ENCODE data around the gene MAPKAPK5. TPM values are rescaled to one million over a fixed set of nuclear protein-coding genes. Genes with fewer than 3 reads are reported as not detected.
"Not testable (repeated sequence)": the region's sequence is repeated elsewhere in the genome, so short reads cannot be mapped to it uniquely, and the experiment has no call there.

MAPKAPK5 gene
- polyA plus RNA-seq (ENCODE audit: insufficient read length), result 32.1 TPM

GRCh38 chr12:111841750-111842555 is at the start of gene MAPKAPK5:
Gene MAPKAPK5 (plus strand): TSS chr12:111842228. CDS start chr12:111842734, 506 bp downstream.
- peak; percentile 86 for DNase-seq (ENCODE audit: low read depth)

GRCh38 chr12:111792856-111793235 is 49.2 kb upstream of the MAPKAPK5 start:
- no peak for DNase-seq (ENCODE audit: low read depth)

DNA sequence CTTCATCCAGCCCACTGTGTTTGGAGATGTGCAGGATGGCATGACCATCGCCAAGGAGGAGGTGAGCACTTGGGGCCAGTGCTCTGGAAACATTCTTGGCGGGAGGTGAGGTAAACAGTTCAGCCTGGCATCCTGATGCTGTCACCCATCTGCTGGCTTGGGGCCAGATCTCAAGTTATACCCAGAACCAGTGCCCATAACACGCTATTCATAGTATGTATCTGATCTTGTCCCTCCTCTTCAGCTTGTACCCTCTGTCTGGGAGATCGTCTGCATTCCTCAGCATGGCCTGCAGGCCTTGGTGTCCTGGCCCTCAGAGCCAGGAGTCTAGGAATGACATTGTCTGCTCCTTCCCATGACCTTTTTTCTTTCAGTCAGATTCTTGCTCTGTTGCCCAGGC is 43.8 kb upstream of the MAPKAPK5 start:
- DNase-seq (ENCODE audit: low read depth), result no peak

DNA sequence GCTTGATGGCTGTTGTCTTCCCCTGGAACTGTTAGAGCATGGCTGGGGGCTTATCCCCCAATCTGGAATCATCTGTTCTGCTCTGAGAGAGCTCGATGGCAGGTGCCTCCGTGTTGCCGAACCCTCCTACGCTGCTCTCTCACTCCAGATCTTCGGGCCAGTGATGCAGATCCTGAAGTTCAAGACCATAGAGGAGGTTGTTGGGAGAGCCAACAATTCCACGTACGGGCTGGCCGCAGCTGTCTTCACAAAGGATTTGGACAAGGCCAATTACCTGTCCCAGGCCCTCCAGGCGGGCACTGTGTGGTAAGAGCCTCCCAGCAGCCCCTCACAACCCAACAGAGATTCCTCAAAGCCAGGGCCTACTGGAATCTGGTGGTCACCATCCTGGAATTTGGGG is 42.3 kb upstream of the MAPKAPK5 start:
- DNase-seq (ENCODE audit: low read depth), result no peak

- no peak for DNase-seq (ENCODE audit: low read depth)
Observed at GRCh38 chr12:111803038-111803626, 38.9 kb upstream of the MAPKAPK5 start.

GRCh38 chr12:111803851-111804250 is 38.2 kb upstream of the MAPKAPK5 start:
- no peak for DNase-seq (ENCODE audit: low read depth)

DNA sequence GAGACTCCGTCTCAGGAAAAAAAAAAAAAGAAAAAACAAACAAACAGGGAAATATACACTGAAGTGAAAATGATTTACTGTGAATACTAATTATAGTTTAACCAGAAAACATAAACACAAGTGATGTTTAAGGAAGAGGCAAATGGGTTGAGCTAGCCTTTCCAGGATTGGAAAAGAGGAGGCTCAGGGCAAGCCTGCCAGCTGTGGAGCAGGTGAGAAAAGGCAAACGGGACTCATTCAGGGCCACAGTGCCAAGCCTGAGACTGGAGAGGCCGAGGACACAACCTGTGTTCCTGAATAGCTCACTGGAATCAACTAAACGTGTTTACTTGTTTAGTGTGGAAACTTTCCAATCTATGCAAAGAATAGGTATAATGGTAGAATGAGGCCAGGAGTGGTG is 35.7 kb upstream of the MAPKAPK5 start:
- DNase-seq (ENCODE audit: low read depth), result no peak

DNA sequence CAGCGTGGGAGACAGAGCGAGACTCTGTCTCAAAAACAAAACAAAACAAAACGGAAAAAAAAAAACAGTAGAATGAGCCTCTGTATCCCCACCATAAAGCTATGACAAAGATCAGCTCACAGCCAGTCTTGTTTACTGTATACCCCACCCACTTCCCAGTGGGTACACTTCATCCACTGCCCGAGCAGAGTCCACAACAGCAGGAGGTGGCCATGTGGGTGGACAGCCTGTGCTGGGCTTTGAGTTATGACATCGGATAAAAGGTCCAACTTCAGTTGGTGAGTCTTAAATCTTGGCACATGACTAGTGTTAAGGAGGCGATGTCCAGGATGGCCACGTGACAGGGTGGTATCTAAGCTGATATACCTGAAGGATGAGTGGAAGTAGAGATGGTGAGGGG is 34.8 kb upstream of the MAPKAPK5 start:
- no peak for DNase-seq (ENCODE audit: low read depth)

DNA sequence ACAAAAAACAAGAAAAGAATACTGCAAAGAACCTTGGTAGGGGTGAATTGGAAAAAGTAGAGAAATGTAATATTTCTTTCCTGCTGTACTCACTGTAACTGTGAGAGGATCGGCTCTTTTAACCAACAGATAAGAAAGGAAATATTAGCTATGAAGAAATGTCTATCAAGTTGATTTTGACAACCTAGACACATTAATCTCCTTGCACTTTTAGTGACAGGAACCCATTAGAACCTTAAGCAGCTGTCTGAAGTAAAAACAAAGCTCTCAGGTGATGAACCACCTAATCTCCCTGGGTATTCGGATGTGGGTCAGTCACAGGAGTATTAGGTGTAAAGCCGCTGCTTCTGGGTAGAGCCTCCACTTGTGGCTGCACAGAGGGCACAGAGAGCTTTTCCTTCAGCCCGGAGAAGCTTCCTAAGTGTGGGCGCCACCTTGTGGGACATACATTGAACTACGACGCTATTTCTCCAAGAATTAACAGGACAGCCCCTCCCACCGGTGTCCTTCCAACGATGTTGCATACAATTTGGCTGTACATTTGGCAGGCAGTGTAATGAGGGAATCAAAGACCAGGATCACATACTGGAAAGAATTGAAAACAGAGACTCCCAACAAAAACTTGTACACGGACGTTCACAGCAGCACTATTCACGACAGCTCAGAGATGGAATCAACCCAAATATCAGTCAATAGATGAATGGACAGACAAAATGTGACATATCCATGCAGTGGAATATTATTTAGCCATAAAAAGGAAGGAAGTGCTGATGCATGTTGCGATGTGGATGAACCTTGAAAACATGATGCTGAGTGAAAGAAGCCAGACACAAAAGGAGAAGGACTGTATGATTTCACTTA is 28.9 kb upstream of the MAPKAPK5 start:
- peak; percentile 57 for DNase-seq (ENCODE audit: low read depth)

- no peak for DNase-seq (ENCODE audit: low read depth)
Observed at GRCh38 chr12:111816065-111816615, 25.9 kb upstream of the MAPKAPK5 start.

DNA sequence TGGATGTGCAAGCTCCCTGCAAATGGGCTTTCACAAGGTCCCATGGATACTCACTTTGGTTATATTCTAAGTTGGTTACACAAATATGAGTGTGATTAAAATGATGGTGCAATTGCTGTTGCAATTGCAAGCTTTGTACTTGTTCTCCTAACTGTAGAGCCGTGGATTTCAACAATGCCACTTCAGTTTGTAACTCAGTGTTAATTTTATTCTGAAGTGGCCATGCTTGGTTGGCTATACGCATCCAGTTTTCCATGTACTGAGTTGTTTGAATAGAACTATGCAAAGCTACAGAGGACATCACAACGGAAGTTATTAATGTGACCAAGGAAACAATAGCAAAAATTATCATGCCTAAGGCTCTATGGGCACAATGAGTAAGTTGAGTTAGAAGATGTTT is 25.1 kb upstream of the MAPKAPK5 start:
- not testable (repeated sequence) for DNase-seq (ENCODE audit: low read depth)

DNA sequence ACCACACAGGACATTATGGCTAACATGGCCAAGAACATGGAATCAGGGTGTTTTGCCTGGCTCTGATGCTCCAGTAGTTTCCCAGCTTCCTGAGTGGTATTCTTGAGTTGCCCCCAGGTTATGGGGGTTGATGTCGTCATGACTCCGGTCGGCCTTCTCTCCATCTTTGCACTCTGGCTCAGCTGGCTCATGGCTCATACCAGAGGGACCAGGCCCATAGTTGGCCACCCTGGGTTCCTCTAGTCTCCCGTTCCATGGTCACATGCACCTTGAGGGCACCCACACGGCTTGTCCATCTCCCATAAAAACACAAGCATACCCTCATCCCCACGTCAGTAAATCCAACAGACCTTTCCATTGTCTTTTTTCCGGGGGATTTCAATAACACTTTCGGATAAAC is 23.7 kb upstream of the MAPKAPK5 start:
- no peak for DNase-seq (ENCODE audit: low read depth)

GRCh38 chr12:111819191-111820158 is 22.6 kb upstream of the MAPKAPK5 start:
- DNase-seq (ENCODE audit: low read depth), result no peak

DNA sequence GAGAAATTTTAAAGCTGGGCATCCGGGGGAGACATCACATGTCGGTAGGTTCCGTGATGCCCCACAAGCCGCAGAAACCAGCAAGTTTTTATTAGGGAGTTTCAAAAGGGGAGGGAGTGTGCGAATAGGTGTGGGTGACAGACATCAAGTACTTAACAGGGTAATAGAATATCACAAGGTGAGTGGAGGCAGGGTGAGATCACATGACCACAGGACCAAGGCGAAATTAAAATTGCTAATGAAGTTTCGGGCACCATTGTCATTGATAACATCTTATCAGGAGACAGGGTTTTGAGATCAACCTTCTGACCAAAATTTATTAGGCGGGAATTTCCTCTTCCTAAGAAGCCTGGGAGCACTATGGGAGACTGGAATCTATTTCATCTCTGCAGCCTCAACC is 21.2 kb upstream of the MAPKAPK5 start:
- not testable (repeated sequence) for DNase-seq (ENCODE audit: low read depth)

DNA sequence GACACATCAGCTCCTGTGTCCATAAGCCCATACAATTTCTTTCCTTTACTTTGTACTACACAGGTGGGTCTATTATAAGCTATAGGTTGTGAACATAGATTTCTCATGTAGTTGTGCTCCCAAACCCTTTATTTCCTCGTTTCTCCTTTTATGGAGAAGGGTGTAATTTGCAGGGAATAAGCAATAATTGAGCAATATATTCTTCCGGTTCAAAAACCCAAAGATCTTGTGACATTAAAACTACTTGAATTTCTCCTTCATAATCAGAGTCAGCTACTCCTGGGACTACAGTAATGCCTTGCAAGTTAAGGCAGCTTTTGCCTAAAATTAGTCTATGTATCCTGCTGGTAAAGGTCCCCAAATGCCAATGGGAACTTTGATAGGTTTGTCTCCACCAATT is 19.1 kb upstream of the MAPKAPK5 start:
- DNase-seq (ENCODE audit: low read depth), result no peak

DNA sequence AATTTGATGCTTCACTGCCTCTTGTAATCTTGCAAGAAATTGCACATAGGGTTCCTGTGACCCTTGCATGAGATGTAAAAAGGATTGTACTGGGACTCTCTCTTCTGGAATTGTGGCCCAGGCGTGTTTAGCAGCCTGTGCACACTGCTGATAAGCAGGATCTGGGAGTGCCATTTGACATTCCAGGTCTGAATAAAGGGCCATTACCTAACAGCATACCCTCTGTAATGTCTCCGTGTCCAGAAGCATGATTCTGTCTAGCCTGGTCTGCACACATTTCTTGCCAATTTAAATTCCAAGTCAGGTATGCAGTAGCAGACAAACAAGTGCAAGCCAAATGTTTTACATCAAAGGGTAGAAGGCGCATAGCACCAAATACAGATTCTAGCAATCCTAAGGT is 18.1 kb upstream of the MAPKAPK5 start:
- no peak for DNase-seq (ENCODE audit: low read depth)

GRCh38 chr12:111824312-111824711 is 17.7 kb upstream of the MAPKAPK5 start:
- DNase-seq (ENCODE audit: low read depth), result not testable (repeated sequence)

DNA sequence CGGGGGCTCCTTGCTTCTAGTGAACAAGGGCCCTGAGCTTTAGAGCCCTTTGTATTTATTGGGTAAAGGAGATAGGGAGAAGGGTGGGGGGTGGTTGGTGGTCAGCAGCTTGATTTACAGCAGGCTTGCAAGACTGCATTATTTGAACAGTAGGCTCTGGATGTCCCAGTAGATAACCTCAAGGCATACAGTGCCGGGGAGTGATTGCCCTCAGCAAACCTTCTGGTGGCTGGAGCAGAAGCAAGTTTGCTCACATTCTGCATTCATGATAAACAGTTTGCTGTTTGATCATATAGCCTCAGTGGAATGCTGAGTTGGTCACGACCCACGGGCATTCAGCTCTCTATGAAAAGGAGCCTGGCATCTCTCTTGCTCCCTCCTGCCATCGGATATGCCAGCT is 16.5 kb upstream of the MAPKAPK5 start:
- DNase-seq (ENCODE audit: low read depth), result no peak

DNA sequence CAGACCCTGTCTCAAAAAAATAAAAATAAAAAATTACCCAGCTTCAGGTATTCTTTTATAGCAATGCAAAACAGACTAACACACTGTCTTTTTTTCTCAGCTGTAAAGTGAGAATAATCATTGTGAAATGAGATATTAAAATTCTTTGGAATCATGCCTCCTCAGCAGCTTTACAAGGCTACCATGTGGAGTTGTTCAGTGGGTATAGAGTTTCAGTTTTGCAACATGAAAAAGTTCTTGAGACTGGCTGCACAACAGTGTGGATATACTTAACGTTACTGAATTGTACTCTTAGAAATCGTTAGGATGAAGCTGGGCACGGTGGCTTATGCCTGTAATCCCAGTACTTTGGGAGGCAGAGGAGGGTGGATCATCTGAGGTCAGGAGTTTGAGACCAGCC is 15.7 kb upstream of the MAPKAPK5 start:
- no peak for DNase-seq (ENCODE audit: low read depth)

DNA sequence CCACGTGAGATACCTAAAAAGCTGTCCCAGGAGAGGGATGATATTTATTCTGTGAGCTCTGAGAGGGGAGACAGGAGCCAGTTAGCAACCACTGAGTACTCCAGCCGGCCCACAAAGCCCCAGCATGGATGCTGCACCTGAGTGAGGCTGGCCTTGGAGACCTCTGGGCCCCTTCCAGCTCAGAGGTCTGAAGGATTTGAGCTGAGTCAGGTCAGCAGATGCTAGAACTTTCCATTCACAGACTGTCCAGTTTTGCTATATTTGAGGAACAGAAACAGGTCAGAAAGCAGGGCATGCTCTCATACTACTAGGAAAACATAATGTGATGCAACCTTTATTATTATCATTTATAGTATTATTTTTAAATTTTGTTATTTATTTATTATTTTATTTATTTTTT is 15.0 kb upstream of the MAPKAPK5 start:
- DNase-seq (ENCODE audit: low read depth), result no peak

- no peak for DNase-seq (ENCODE audit: low read depth)
Observed at GRCh38 chr12:111827907-111828306, 14.1 kb upstream of the MAPKAPK5 start.
